PFSK-1 (cell line): ENCODE data around the gene CUEDC2.

Experiments used
- FOXP2 ChIP-seq: optimal IDR thresholded peaks from 2 replicates; pipeline ENCODE3; 2011; ENCODE audit warnings: borderline replicate concordance, control low read depth, inconsistent platforms; ENCODE audit not compliant: insufficient read depth; ENCODE audit errors: extremely low read length, extremely low read depth
- POLR2AphosphoS5 ChIP-seq: IDR thresholded peaks from 2 replicates; pipeline ENCODE4 v1.6.1; 2012; ENCODE audit warnings: low read depth, mild to moderate bottlenecking, control low read depth, low read length, moderate library complexity
- REST ChIP-seq, 2 experiments: IDR thresholded peaks; 2 replicates each; pipeline versions ENCODE4 v1.6.1 to v1.8.0; 2011 to 2012; ENCODE audit warnings: low read depth in 2 of 2, low read length in 2 of 2, control low read depth in 1 of 2, inconsistent platforms in 1 of 2, mild to moderate bottlenecking in 1 of 2, moderate library complexity in 1 of 2; ENCODE audit not compliant: insufficient read depth in 1 of 2
- SIN3A ChIP-seq: IDR thresholded peaks from 2 replicates; pipeline ENCODE4 v1.6.1; 2012; ENCODE audit warnings: mild to moderate bottlenecking, low read length, moderate library complexity, borderline replicate concordance; ENCODE audit not compliant: insufficient read depth
- TAF1 ChIP-seq: IDR thresholded peaks from 2 replicates; pipeline ENCODE4 v1.6.1; 2012; ENCODE audit warnings: low read length, control low read depth, borderline replicate concordance; ENCODE audit not compliant: insufficient read depth

- TF ChIP-seq POLR2AphosphoS5 (no peak), TAF1 (no peak), REST (IDR thresholded peaks at IDR 0.05; ENCODE audit: insufficient read depth in 1 of 2, low read depth in 2 of 2, low read length in 2 of 2) (no peak), SIN3A (no peak), FOXP2 (no peak)
Observed at GRCh38 chr10:102375250-102375649, 57.1 kb downstream of the CUEDC2 start.
